H1 (cell line): ENCODE results near the gene HSDL2.

Source experiments
- EZH2 ChIP-seq: fragments of 200-600 bp; sonication (generic); IDR thresholded peaks from 2 replicates; pipeline ENCODE4 v1.7.1; 2012; ENCODE audit warnings: low read depth, mild to moderate bottlenecking, moderate library complexity, low read length, inconsistent platforms; ENCODE audit not compliant: severe bottlenecking
- GABPA ChIP-seq: IDR thresholded peaks from 2 replicates; pipeline ENCODE4 v1.6.1; 2011; ENCODE audit warnings: mild to moderate bottlenecking, low read length, moderate library complexity, borderline replicate concordance; ENCODE audit not compliant: insufficient read depth
- HDAC6 ChIP-seq: IDR thresholded peaks from one replicate; pipeline ENCODE4 v1.7.1; 2012; ENCODE audit warnings: low read depth, mild to moderate bottlenecking, inconsistent platforms, low read length, moderate library complexity
- MAFK ChIP-seq: IDR thresholded peaks from 2 replicates; pipeline ENCODE4 v1.6.1; 2012; ENCODE audit warnings: low read depth, mild to moderate bottlenecking, improper control_type of control experiment, low read length
- POLR2A ChIP-seq, 2 experiments: IDR thresholded peaks; 1 replicate in 1 of 2; 2 replicates in 1 of 2; pipeline ENCODE4 v1.6.1; 2011; ENCODE audit warnings: low read depth in 2 of 2, low read length in 2 of 2, mild to moderate bottlenecking in 2 of 2; ENCODE audit errors: control extremely low read depth in 1 of 2
- RNF2 ChIP-seq: fragments of 200-900, 300-1000 bp; sonication (generic); IDR thresholded peaks from 2 replicates; pipeline ENCODE4 v1.7.1; 2016; ENCODE audit warnings: borderline replicate concordance, low read depth, mild to moderate bottlenecking, antibody characterized with exemption, low read length; ENCODE audit not compliant: poor library complexity, severe bottlenecking; ENCODE audit errors: missing control alignments
- SIN3A ChIP-seq, 2 experiments: IDR thresholded peaks in 1 of 2; conservative IDR thresholded peaks in 1 of 2; 2 replicates each; pipeline ENCODE4 v1.6.1; 2011 to 2012; ENCODE audit warnings: low read length in 2 of 2, improper control_type of control experiment in 1 of 2, low read depth in 1 of 2, mild to moderate bottlenecking in 1 of 2
- SP1 ChIP-seq: IDR thresholded peaks from 2 replicates; pipeline ENCODE4 v1.6.1; 2011; ENCODE audit warnings: low read depth, low read length
- SP2 ChIP-seq: IDR thresholded peaks from 2 replicates; pipeline ENCODE4 v1.6.1; 2012; ENCODE audit warnings: mild to moderate bottlenecking, low read length, inconsistent platforms
- TAF1 ChIP-seq: IDR thresholded peaks from 2 replicates; pipeline ENCODE4 v1.6.1; 2011; ENCODE audit warnings: mild to moderate bottlenecking, low read depth, low read length
- YY1 ChIP-seq: IDR thresholded peaks from 2 replicates; pipeline ENCODE4 v1.6.1; 2011; ENCODE audit warnings: low read depth, mild to moderate bottlenecking, low read length
- TF ChIP-seq, protein P1 (sequence below): IDR thresholded peaks from 2 replicates; pipeline ENCODE4 v1.6.1; 2011; ENCODE audit warnings: low read length, improper control_type of control experiment
- TF ChIP-seq, protein P2 (sequence below), 3 experiments: IDR thresholded peaks; 1 replicate in 2 of 3; 2 replicates in 1 of 3; pipeline versions ENCODE4 v1.5.1 to v1.6.1; 2011; ENCODE audit warnings: low read length in 3 of 3, mild to moderate bottlenecking in 3 of 3, inconsistent platforms in 2 of 3, low read depth in 1 of 3, moderate library complexity in 1 of 3; ENCODE audit not compliant: insufficient read depth in 1 of 3; ENCODE audit errors: control extremely low read depth in 1 of 3
- TF ChIP-seq, protein P3 (sequence below): IDR thresholded peaks from 2 replicates; pipeline ENCODE4 v1.6.1; 2011; ENCODE audit warnings: low read depth, mild to moderate bottlenecking, low read length; ENCODE audit not compliant: insufficient read depth

DNA sequence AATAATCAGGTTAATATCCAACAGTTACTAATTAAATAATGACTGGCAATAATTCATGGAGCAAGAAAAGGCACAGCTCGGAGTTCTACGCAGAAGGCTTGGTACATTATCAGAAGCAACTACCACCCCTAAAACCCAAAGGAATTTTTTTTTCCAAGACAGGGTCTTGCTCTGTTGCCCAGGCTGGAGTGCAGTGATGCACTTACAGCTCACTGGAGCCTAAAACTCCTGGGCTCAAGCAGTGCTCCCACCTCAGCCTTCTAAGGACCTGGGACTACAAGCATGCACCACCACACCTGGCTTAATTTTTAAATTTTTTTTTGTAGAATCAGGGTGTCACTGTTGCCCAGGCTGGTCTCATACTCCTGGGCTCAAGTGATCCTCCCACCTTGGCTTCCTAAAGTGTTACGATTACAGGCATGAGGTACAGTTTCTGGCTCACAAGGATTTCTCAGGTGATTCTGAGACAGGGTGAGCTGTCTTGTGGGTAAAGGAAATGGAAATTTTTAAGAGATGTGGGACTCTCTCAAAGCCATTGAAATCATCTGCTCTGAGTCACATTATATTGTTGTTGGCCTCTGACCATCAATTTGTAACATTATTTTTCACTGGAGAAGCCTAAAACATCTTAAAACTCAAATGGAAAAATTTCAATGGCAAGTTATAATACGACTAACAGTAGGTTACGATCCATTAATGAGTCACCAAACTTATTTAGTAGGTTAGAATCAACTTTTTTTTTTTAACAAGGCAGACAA lies 19.7 kb upstream of the HSDL2 start:
- TF ChIP-seq SIN3A (conservative IDR thresholded peaks at IDR 0.05 in 1 of 2, IDR thresholded peaks at IDR 0.05 in 1 of 2; ENCODE audit: low read depth in 1 of 2, low read length in 2 of 2) (no peak), SP1 (no peak), GABPA (no peak), RNF2 (no peak), EZH2 (no peak), HDAC6 (no peak), YY1 (no peak), SP2 (no peak), POLR2A (IDR thresholded peaks at IDR 0.05; ENCODE audit: control extremely low read depth in 1 of 2, low read depth in 2 of 2, low read length in 2 of 2) (no peak), TAF1 (no peak), MAFK (no peak)
- TF ChIP-seq, protein P1, sequence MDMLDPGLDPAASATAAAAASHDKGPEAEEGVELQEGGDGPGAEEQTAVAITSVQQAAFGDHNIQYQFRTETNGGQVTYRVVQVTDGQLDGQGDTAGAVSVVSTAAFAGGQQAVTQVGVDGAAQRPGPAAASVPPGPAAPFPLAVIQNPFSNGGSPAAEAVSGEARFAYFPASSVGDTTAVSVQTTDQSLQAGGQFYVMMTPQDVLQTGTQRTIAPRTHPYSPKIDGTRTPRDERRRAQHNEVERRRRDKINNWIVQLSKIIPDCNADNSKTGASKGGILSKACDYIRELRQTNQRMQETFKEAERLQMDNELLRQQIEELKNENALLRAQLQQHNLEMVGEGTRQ = no peak
- TF ChIP-seq, protein P2, sequence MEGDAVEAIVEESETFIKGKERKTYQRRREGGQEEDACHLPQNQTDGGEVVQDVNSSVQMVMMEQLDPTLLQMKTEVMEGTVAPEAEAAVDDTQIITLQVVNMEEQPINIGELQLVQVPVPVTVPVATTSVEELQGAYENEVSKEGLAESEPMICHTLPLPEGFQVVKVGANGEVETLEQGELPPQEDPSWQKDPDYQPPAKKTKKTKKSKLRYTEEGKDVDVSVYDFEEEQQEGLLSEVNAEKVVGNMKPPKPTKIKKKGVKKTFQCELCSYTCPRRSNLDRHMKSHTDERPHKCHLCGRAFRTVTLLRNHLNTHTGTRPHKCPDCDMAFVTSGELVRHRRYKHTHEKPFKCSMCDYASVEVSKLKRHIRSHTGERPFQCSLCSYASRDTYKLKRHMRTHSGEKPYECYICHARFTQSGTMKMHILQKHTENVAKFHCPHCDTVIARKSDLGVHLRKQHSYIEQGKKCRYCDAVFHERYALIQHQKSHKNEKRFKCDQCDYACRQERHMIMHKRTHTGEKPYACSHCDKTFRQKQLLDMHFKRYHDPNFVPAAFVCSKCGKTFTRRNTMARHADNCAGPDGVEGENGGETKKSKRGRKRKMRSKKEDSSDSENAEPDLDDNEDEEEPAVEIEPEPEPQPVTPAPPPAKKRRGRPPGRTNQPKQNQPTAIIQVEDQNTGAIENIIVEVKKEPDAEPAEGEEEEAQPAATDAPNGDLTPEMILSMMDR (IDR thresholded peaks at IDR 0.05; ENCODE audit: control extremely low read depth in 1 of 3, insufficient read depth in 1 of 3, low read depth in 1 of 3, low read length in 3 of 3) = no peak
- TF ChIP-seq, protein P3, sequence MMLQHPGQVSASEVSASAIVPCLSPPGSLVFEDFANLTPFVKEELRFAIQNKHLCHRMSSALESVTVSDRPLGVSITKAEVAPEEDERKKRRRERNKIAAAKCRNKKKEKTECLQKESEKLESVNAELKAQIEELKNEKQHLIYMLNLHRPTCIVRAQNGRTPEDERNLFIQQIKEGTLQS = no peak
